Measurements from ENCODE around the gene DMPK.
A peak's percentile ranks its signal among the peaks of the same experiment; 100 is the strongest.

The DMPK gene

GRCh38 chr19:45768655-45768983, 13.7 kb downstream of the DMPK start:
- H3K27ac ChIP-seq = peak overlapping the region; percentile 96
- no peak for TF ChIP-seq CTCF (IDR thresholded peaks at IDR 0.05)

- peak overlapping the region; percentile 96 for H3K27ac ChIP-seq
- TF ChIP-seq ZFX (IDR thresholded peaks at IDR 0.05; ENCODE audit: borderline replicate concordance) = no peak
- TF ChIP-seq CTCF (IDR thresholded peaks at IDR 0.05) = no peak
Measured at GRCh38 chr19:45767881-45768654, 14.2 kb downstream of the DMPK start.

GRCh38 chr19:45767410-45767880, 14.8 kb downstream of the DMPK start:
- TF ChIP-seq CTCF (IDR thresholded peaks at IDR 0.05) (no peak), ZFX (IDR thresholded peaks at IDR 0.05; ENCODE audit: borderline replicate concordance) (no peak)
- peak overlapping the region; percentile 96 for H3K27ac ChIP-seq

GRCh38 chr19:45766869-45767346, 15.4 kb downstream of the DMPK start:
- TF ChIP-seq CTCF (IDR thresholded peaks at IDR 0.05) = no peak
- no peak for TF ChIP-seq ZFX (IDR thresholded peaks at IDR 0.05; ENCODE audit: borderline replicate concordance)
- peak overlapping the region; percentile 96 for H3K27ac ChIP-seq

- peak overlapping the region; percentile 96; the same call in 1 of the 2 replicates for H3K27ac ChIP-seq
- TF ChIP-seq CTCF (IDR thresholded peaks at IDR 0.05) (no peak), ZFX (IDR thresholded peaks at IDR 0.05; ENCODE audit: borderline replicate concordance) (no peak)
Measured at GRCh38 chr19:45766296-45766868, 15.9 kb downstream of the DMPK start.

GRCh38 chr19:45765702-45766295, 16.5 kb downstream of the DMPK start:
- TF ChIP-seq CTCF (IDR thresholded peaks at IDR 0.05) = no peak
- no peak overlapping the region for H3K27ac ChIP-seq
